Measurements from ENCODE around the gene ABCG1.

Gene ABCG1

DNA sequence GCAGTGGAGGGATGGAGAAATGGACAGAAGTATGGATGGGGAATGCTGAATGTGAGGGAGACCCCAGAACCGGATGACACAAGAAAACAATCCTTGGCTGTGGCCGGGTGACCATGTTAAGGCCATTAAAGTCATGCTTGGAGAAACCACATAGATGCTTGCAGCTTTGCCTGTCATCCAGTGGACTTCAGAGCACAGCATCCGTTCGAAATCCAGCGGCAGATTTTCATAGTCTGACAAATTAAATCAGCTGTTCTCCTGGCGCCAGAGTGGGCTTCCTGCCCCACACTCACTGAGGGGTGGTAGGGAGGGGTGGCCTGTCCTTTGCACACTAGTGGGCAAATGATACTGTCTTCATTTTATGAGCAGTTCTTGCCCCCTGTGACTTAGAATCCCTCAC lies 35.1 kb downstream of the ABCG1 start:
- DNase-seq, result no peak

DNA sequence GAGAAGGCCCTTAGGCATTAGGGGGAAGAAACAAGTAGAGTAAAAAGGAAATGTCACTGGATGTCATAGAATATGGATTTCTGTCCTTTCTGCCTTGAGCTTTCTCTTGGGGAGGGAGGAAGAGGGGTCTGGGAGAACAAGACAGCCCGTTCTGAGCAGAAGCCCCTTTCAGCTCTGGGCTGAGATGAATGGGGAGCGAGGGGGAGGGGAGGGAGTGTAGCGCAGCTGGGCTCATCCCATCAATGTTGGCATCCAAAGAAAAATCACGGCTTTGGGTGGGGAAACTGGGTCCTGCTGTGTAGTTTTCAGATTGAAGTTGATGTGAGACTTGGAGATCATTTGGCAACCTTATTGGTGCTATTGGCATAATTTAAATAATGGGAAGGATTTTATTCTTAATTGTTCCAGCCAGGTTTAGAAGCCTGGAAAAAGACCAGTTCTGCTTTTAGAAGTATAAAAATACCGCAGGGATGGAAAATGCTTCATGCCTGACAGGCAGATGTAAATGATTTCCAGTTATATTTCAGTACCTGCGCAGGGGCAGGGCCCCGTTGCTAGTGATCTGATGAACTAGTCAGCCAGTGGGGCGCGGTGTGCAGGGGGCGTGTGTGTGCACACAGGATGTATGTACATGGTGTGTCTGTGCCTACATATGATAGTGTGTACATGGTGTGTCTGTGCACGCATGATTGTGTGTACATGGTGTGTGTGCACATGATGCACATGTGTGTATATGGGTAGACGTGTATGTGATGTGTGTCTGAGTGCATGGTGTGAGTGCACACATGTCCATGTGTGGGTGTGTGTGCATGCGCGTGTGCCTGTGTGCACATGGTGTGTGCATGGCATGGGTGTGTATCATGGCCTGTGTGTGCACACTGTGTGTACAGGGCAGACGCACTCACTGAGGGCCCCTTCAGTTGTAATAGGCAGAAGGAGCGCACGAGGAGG lies 36.0 kb downstream of the ABCG1 start:
- no peak for DNase-seq

DNA sequence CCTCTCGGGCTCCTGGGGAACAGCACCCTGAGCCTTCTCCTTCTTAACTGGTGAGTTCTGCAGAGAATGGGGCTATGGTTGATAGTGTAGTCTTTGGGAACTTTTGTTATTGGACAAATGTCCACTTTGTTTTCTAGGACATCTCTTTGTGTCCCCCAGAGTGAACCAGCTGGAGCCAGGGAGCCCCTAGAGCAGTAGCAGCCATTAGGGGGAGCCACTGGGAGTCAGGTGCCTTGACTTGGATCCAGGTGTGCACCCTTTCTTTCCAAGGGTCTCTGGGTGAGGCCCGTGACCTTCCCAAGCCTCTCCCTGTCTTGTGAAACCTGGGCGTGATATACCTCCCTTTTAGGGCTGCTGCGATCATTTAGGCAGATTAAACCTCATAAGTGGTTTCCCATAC lies 36.9 kb downstream of the ABCG1 start:
- no peak for DNase-seq

DNA sequence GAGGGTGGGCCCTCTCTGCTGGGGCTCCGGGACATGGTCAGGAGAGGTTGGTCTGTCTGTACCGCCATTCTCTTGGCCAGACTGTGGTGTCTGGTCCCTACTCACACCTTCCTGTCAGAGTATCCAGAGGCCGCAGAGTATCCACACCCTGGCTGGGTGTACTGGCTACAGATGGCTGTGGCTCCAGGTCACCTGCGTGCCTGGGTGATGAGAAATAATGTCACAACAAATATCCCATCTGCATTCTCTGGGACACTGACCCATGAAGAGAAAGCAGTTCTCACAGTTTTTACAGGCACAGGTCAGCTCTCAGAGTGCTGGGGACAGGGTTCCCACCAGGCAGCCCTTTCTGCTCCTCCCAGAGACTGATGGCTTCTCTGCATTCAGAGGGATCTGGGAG lies 37.4 kb downstream of the ABCG1 start:
- DNase-seq, result no peak

DNA sequence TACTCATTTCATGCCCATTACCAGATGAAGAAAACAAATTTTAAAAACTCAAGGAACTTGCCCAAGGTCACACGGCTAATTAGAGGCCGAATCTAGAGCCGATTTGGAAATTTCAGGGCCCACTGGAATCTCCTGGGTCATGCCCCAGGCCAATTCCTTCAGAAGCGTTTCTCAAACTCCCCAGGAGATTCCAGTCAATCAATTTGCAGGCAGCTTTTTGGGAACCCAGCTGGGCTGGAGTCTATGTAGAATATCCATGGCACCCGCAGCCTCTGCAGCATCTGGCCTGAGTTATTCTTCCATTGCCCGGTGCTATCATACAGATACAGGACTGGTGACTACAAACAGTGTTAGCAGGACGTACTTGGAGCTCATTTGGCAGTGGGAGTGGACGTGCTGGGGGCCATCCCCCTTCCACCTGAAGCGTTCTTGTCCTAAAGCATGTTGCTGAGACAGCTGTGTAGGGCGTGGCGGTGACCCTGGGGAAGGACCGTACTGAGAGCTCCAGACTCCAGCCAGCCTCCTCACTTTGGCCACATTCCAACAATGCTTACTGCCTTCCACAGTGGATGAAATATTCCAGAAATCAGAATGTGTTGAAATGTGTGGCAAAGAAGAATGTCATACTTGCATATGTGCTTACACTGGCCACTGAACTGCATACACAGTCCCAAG lies 38.3 kb downstream of the ABCG1 start:
- peak; percentile 12 for DNase-seq

DNA sequence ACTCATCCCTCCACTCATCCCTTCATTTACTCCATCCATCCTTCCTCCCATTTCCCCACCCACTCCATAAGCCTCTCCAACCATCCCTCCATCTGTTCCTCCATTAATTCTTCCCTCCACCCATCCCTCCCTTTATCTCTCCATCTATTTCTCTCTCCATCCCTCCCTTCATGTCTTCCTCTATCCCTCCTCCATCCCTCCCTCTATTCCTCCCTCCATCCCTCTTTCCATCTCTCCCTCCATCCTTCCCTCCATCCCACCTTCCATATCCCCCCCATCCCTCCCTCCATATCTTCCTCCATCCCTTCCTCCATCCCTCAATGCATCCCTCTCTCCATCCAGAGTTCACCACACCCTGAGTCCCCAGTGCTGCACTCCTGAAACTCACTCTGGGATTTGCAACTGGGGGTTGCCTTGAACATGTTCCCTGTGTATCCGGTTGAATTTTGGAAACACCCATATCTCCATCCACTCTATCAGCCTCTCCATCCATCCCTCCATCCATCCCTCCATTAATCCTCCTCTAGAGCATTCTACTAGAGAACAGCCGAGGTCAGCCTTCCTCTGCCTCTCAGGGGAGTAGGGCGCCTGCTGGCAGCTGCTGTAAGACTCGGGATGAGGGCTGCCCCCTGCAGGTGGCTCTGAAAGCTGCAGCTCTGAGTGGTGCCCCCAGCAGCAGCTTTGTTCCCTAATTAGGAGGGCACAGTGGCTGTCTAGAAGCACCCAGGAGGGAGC lies 39.4 kb downstream of the ABCG1 start:
- peak; percentile 42 for DNase-seq

DNA sequence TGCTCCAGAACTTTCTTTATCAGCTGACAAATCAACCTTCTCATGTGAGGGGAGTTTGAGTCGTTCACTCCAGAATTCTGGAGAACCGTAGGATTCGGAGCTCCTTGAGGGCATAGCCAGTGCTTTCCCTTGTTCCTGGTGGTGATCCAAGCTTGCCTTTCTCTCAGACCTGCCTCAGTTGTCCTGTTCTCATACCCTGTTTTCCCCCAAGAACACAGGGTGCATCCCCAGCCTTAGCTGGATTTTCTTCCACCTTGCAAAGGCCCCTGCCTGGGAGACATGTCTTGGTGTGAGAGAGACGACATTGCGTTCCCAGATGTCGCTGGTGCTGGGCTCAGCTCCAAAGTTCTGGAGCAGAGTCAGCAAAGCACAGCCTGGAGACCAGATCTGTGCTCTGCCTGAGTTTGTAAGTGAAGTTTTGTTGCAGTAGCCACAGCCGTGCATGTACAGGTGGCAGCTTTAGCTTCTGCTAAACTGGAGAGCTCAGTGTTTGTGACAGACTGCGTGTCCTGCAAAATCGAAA lies 40.0 kb downstream of the ABCG1 start:
- DNase-seq, result no peak

DNA sequence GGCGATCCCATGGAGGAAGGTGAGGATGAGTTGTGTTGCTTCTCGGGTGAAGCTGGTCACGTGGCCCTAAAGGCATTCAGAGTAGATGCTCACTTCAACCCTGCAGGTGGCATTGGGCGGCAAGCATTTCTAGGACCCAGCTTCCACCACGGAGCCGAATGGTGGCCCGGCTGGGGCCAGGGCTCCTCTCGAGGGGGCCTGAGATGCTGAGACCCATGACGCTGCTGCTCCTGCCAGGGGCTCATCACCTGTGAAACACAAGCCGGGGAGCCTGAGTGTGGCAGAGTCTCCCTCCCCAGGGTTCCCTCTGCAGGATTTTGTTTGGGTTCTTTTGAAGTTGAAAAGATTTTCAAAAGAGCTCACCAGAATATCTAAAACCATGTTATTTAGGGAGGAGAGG lies 41.2 kb downstream of the ABCG1 start:
- DNase-seq, result no peak

DNA sequence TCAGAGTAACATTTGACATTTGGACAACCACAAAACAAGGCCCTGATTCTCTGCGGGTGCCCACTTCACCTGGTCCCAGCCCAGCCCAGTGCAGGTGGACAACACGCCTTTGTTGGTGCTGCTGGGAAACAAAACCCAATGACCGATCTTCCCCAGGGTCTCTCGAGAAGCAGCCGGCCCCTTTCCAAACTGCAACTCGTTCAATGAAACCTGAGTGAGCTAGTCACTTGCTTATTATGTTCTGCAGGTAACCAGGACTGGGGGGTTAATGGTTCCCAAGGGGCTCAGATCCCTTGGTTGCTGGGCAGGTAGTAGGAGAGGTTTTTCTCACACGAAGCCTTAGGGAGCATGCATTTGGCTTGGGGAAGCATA lies 42.9 kb downstream of the ABCG1 start:
- DNase-seq, result no peak

DNA sequence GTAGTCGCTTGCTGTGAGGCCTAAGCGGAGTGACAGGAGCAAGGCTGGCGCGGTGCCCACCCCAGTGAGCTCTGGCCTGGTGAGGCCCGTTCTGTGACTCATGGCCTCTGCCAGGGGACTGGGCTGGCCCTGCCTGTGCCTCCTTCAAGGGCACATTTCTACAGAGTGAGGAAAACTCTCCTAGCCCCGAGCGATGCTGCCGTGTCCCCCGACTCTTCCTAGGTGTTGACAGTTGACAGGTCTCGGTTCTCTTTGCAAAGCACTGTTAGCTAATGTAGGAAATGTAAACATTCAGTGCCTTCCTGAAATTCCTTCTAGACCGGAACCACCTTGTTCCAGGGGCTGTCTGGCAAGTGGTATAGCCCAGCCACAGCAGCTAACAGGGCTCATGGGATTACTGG lies 43.9 kb downstream of the ABCG1 start:
- peak; percentile 11 for DNase-seq

DNA sequence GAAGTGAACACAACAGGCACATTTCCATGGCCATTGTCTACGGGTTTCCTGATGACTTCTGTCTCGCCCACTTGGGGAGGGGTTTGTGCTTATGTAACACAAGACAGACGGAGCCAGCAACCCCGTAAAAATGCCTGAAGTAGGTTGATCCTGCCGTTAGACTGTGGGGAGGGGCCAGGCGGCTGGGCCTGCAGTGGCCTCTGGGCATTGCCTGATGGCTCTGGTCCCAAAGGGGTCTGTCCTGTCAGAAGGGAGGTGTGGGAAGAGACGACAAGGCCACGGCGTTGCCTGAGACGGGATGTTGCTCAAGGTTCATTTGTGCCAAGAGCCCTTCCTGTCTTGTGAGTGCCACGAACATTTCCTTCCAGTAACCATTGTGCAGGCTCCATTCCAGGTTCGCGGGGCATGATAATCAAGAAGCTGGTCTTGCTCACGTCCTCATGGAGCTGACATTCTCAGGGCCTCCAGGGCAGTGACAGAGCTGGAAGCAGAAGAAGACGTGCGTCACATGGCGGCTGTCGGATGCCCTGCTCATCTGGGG lies 44.7 kb downstream of the ABCG1 start:
- no peak for DNase-seq

DNA sequence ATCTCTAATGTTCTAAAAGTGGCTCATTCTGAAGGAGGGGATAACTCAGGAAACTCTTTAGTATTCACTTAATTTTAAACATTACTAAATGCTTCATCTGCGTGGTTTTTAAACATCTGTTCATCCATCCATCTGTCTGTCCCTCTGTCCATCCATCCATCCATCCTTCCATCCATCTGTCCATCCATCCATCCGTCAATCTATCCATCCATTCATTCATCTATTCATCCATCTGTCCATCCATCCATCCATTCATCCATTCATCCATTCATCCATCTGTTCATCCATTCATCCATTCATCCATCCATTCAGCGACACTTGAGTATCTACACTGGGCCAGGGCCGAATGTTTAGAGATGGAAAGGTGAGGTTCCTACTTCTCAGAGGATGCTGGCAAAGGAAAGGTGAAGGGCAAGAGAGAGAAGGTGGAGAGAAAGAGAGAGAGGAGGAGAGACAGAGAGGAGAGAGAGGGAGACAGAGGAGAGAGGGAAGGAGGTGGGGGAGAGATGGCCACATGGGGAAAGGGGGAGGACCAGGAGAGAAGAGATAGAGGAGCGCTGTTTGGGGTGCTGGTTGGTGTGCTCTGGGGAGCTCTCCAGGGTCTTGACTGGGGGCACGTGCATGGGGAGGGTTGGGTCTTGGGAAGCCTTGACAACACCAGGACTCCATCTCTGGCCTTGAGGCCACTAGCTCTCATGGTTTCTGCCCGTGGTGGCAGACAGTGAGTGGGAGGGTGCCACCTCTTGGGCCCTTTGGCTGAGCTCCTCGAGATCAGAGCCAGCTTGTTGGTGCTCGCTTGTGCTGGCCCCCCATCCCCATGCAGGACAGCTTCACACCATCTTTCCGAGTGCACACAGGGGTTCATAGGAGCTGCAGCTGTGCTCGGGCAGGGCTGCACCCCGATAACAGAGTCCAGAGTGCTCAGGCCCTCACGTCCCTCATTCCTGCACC lies 45.6 kb downstream of the ABCG1 start:
- no peak for DNase-seq

DNA sequence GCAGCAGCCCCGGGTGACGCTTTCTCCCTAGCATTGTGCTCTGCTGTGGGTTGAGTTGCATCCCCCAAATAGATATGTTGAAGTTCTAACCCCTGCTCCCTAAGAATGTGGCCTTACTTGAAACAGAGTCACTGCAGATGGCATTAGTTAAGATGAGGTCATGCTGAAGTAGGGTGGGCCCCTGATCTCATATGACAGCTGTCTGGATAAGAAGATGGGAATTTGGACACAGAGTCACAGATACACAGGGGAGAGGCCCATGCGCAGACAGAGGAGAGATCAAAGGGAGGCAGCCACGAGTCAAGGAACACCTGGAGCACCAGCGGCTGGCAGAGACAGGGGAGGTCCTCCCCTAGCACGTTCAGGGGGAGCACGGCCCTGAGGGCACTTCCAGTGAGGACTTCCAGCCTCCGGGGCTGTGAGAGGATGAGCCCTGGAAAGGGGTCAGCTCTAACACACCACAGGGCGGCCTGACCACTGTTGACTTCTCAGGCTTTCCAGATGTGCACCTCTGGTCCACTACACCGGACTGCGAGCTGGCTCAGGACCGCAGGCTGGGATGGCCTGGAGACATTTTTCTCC lies 46.4 kb downstream of the ABCG1 start:
- DNase-seq, result no peak

DNA sequence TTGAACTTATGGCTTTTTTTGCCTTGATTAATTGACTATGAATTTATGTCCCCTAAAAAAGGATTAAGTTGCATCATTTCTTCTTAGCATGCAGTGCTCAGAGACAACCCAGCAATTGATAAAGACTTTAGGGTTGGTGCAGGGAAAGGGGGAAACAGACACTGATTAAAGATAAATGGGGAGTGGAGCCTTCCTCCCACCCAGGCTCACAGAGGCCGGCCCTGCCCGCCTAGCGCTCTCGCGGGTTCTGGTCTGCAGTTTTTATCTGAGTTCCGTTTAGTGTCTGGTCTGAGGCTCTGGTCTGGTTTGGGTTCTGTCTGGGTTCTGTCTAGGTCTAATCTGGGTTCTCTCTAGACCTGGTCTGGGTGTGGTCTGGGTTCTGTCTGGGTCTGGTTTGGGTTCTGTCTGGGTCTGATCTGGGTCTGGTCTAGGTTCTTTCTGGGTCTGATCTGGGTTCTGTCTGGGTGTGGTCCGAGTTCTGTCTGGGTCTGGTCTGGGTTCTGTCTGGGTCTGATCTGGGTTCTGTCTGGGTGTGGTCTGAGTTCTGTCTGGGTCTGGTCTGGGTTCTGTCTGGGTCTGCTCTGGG lies 48.1 kb downstream of the ABCG1 start:
- no peak for DNase-seq

DNA sequence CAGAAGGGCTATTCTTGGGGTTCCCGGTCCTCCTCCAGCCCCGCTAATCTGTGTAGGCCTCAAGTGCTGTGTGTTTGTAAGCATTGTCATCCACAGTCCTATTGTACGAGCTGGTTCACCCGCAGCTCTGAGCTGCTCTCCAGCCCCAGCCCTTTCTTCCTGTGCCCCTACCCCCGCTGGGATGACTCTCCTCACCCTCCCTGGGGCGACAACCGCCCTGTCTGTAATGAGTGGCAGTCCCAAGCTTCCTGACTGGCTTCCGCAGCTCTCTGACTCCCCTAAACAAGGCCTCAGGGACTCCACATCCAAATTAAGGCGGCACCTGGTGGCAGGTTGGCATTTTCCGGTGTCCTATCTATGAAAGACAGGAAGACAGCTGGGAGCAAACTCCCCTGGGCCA lies 50.4 kb downstream of the ABCG1 start:
- DNase-seq, result no peak

DNA sequence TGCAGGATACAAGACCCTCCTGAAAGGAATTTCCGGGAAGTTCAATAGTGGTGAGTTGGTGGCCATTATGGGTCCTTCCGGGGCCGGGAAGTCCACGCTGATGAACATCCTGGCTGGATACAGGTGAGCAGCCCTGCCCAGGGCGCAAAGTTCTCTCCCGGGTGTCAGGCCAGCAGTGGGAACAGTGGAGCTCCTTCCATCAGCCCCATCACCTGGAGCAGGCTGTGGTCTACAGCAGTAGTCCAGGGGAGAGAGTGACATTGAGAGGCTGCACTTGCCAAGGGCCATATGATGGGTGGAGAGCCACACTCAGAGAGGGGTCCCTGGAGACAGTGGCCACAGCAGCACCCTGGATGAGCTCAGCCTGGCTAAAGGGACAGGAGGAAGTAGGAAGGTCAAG lies 52.1 kb downstream of the ABCG1 start:
- DNase-seq, result no peak

DNA sequence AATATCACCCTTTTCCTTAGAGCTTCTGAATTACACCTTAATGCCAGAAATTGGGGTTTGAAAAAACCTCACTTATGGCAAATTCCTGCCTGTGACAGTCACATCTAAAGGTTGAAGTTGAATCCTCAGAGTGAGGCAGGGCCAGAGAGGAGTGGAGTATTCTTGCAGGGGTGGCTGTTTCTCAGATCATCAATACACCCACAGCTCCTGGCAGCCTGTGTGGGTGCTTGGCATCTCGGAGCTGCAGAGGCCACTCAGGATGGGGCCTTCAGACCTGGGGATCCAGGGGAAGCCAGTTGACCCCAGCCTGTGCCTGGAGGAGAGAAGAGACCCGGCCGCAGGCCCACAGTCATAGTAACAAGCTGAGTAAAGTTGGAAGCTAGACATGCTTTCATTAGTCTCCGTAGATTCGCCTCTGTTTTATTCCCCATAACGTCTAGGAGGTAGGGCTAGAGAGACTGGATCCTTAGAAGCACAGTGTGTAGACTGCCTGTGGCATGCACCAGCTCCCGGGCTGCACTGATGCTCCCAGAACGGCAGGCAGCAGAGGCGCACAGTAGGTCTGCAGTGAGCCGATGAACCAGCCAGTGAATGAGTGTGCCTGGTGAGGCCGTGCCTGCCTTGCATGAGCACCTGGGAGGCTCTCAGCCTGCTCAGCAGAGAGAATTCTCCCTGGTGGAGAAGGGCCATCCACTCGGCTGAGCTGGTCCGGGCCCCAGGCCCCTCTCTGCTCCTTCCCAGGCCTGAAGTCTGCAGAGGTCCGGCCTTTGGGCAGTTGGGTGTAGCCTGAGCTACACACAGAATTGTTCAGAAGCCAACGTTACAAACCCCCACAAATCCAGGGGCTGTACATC lies 53.4 kb downstream of the ABCG1 start:
- DNase-seq, result no peak

DNA sequence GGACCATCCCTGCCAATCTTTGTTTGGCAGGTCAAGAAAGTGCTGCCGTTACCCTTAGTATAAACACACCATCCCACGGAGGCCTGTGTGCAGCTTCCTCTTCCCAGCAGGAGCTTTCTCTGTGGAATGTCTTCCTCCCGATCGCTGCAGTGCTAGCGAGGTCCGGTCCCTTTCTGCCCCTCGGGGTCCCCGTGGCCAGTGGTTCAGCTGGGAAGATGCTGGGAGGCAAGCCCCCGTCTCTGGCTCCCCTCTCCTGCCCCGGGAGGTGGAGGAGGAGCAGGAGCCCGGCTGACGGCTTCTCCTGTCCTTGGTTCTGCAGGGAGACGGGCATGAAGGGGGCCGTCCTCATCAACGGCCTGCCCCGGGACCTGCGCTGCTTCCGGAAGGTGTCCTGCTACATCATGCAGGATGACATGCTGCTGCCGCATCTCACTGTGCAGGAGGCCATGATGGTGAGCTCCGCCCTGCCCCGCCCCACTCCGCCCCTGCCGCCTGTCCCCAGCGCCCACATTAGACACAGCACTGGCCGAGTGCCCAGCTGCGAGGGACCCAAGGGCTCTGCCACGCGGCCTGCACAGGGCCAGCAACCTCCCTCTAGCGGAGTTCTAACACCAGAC lies 54.2 kb downstream of the ABCG1 start:
- DNase-seq, result no peak

DNA sequence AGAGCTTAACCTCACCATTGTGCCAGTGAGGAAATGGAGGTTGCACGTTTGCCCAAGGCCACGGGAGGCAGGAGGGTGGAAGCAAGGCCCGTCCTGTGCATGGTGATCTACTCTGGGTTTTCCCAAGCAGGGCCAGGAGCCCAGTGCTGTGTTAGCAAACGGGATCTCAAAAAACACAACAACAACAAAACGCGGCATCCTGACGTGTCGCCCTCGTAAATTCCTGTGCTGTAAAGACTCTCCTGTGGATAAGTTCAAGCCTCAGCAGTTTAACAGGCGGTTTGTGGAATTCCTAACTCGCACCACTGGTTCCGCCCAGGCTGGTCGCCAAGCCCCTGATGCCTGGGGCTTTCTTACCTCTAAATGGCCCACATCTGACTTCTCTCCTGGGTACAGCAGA lies 57.1 kb downstream of the ABCG1 start:
- DNase-seq, result no peak

Data from fibroblast of skin of right biceps (primary cell).